ENCODE results near the gene SMOC1.

SMOC1 gene

GRCh38 chr14:70034257-70034656 is 155.0 kb downstream of the SMOC1 start:
- no peak for DNase-seq (ENCODE audit: low read depth in 2 of 2)

- DNase-seq (ENCODE audit: low read depth in 2 of 2), result no peak
These were observed 157.4 kb downstream of the SMOC1 start for GRCh38 chr14:70036665-70037064.

DNA sequence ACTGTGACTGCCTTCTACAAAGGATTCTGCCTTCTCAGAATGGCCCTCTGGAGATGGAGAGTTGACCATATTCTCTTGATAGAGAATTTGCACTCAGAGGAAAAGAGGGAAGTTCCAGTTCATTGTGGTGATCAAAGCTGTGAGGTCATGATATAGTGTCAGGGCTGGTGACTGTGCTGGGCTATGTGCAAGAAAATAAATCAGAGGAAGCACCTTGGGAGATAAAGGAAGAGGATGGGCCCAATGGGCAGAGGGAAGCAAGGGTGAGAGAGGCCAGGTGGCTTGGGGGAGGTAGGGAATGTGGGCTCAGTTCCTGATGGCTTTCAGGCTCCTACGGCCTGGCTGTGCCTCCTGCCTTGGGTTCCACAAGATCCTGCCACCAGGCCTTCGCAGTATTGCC is 163.8 kb downstream of the SMOC1 start:
- no peak for DNase-seq (ENCODE audit: low read depth in 2 of 2)

DNA sequence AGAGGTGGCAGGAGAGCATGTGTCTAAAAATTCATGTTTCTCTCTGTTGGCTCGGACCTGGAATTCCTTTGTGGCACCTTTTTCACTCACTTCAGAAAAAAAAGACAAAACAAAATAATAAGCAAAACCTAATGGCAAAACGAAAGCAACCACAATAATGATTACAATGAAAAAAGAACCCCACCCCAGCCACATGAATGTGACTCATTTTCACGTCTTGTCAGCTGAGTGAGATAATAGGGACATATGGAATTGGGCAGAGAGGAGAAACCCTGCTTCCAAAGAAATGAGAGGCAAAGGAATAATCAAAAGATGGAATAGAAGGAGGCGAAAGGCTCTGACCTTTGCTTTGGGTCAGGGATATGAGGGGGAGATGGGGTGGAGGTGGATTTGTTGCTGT is 166.1 kb downstream of the SMOC1 start:
- no peak for DNase-seq (ENCODE audit: low read depth in 2 of 2)

- no peak for DNase-seq (ENCODE audit: low read depth in 2 of 2)
These were observed 166.8 kb downstream of the SMOC1 start for GRCh38 chr14:70045844-70046535.

GRCh38 chr14:70047598-70048312 is 168.5 kb downstream of the SMOC1 start:
- no peak for DNase-seq (ENCODE audit: low read depth in 2 of 2)

GRCh38 chr14:70048313-70048654 is 169.1 kb downstream of the SMOC1 start:
- DNase-seq (ENCODE audit: low read depth in 2 of 2), result no peak

DNA sequence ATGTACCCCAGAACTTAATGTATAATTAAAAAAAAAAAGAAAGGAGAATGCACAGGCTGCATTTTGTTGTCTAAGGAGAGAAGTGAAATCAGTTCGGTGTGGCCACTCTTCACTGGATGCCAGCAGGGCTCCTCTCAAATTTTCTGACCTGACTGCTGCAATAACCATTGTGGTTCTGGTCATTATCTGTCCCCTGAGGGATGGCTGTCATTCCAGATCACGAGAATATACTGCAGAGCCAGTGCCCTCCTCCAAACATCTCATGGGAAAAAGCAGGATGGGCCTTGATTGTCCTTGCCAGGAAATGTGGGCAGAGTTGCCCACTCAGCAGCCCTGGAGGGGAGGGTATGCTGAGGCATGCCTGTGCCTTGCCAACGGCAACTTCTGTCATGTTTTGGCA is 170.4 kb downstream of the SMOC1 start:
- no peak for DNase-seq (ENCODE audit: low read depth in 2 of 2)

- DNase-seq (ENCODE audit: low read depth in 2 of 2), result no peak
These were observed 170.9 kb downstream of the SMOC1 start for GRCh38 chr14:70050136-70050535.

DNA sequence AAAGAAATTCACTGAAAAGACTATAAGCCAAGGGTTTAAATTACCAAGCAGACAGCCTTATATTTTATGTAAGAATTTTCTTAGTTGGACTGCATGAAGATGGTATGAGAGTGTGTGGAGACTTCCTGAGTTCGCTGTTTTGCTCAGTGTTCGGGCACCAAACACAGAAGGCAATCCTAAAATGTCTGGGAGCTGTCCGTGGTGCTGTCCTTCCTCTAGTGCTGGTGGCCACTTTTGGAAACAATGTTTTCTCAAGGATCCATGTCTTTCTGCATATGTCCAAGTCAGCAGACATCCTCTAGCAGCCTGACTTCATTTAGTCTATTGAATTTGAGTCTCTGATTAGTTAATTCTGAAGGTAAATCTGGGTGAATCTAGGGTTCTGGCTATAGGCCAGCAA is 173.8 kb downstream of the SMOC1 start:
- no peak for DNase-seq (ENCODE audit: low read depth in 2 of 2)

- no peak for DNase-seq (ENCODE audit: low read depth in 2 of 2)
These were observed 178.4 kb downstream of the SMOC1 start for GRCh38 chr14:70057519-70058136.

DNA sequence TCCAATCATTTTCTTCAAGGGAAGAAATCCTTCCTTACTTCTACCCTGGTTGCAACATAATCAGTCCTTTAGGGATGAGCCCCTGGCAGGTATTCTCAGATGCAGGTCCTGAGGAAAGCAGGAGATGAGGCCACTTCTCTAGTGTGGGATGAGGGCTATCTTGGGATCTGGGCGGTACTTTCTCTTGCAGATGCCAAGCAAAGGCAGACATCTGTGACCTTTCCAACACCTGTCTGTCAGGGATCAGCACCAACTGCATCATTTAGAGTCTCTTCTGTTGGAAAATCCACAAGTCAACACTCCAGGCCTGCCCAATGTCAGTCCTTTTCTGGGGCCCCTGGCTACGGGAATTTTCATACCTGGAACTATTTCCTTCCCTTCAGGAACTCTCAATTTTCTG is 180.3 kb downstream of the SMOC1 start:
- no peak for DNase-seq (ENCODE audit: low read depth in 2 of 2)

- no peak for DNase-seq (ENCODE audit: low read depth in 2 of 2)
These were observed 181.9 kb downstream of the SMOC1 start for GRCh38 chr14:70061108-70061507.

DNA sequence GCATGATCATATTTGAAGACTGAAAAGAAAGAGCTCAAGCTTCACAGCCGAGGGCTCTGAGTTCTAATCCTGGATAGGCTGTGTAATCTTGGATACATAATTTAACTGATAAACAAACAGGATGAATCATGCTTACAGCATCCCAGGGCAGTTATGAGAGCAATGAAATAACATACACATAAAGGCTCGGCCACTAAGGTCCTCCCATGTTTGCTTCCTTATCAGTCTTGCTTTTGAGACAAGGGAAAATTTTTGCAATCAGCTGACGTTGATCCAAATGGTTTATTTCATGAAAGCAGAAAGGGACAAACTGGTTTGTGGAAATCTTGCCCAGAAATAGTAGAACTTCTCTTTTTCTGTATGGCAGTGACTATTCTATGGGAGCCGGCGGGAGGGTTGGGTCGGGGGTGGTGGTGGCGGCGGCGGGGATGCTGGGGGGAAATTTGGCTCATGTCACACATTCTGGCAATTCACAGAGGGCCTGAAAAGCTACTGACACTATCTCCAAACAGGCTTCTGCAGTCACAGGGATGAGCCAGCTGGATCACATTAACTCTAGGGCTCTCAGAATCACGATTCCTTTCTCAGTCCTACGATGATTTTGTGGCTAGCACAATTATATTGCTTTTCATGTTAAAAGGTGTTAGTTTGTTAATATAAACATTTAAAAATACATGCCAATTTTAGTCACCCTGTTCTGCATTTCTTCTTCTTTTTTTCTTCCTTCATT is 185.1 kb downstream of the SMOC1 start:
- no peak for DNase-seq (ENCODE audit: low read depth in 2 of 2)

DNA sequence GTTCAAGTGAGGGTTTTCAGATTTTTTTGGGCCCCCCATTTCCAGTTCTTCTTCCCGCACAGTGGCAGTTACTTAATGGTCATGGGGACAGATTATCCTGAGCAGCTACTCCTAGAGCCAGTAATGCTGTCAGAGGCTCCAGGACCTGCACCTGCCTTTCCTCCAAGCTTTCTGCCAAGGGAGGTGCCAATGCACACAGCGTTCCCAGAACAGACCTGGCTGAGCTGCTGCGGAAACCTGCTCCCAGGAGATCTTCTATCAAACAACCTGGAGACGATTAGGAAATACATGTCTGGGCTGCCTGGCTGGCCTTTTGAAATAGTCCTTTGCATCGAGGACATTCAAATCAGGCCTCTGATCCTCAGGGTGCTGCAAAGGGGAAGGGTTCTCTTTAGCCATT is 188.6 kb downstream of the SMOC1 start:
- no peak for DNase-seq (ENCODE audit: low read depth in 2 of 2)

- DNase-seq (ENCODE audit: low read depth in 2 of 2), result no peak
These were observed 190.0 kb downstream of the SMOC1 start for GRCh38 chr14:70069186-70069585.

DNA sequence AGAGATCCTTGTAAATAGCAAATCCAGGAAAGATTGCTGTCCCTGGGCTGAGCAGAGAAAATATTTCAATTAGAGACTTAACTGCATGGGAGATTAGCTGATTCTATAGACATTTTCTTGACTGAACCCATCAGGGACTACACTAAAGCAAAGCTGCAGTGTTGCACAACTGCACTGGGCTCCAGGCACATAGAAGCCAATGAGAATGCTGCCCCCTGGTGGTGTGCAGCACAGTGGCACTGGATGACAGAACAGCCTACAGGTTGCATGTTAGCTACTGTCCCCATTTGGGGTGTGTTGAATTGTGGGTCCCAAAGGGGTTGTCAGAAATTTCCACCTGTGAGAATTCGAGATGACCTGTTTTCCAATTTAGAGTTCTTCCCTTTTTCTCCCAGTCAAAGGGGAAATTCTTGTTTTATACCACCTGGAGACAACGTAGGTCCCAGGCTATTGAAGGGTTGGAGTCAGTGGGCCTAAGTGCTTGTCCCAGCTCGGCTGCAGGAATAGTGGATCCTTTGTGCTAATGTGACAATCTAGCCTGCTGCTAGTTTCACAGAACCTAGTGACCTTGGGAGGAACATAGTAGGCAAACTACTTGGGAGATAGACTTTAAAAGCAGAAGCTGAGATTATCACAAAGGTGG is 194.8 kb downstream of the SMOC1 start:
- peak in 1 of 2 donors; percentile 20 for DNase-seq (ENCODE audit: low read depth in 2 of 2)

DNA sequence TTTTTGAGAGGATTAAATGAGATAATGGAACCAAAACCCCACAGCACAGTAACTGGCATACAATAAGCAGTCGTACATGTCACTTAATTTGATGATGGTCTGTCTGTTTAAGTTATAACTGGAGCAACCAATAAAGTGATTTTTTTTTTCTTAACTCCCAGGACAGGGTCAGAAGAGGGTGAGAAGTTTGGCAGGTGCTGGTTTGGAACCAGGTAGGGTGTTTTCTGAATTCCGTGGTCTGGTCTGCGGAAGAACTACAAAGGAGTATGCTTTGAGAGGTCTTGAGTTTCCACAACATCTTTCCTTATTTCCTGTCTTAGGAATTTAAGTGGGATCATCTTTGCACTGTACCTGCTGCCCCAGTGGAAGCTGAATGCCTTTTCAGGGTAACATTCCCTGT is 197.8 kb downstream of the SMOC1 start:
- no peak for DNase-seq (ENCODE audit: low read depth in 2 of 2)

DNA sequence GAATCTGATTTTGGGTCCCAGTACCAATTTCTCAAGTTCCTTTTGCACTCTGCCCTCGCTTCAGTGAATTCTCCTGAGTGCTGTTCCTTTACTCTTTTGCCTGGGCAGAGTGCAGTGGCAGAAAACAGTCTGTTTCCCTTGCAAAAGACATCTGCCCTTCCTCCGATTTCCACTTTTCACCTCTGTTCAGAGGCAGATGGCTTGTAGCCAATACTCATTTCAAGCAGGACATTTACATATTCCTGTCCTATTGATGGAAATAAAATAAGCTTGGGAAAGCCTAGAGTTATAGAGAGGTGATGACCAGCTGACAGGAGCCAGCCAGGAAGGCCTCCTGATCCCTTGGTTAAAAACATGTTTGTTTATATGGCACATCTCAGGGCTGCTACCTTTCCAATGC is 198.5 kb downstream of the SMOC1 start:
- no peak for DNase-seq (ENCODE audit: low read depth in 2 of 2)

GRCh38 chr14:70078329-70078728 is 199.1 kb downstream of the SMOC1 start:
- DNase-seq (ENCODE audit: low read depth in 2 of 2), result no peak

GRCh38 chr14:70080076-70080475 is 200.9 kb downstream of the SMOC1 start:
- no peak for DNase-seq (ENCODE audit: low read depth in 2 of 2)
